Panc1 (cell line): ENCODE results near the gene CSDE1. TPM values are rescaled to one million over a fixed set of nuclear protein-coding genes. Genes with fewer than 3 reads are reported as not detected.

Experiments
- ATAC-seq: fragments of 200-7000 bp; cut with Tn5 transposase; 2 replicates; pipeline ENCODE4 v1.9.1; 2020; ENCODE audit warnings: mild to moderate bottlenecking, moderate library complexity
- BruUV-seq: library from RNA; stranded (reverse); fragments of 400-500 nt; replicated peaks from 2 replicates; lab custom pipeline; 2021; lab: Mats Ljungman, UMichigan
- CTCF ChIA-PET: fragments of 300-600 bp; sonication (Branson Sonifier 250); formaldehyde crosslinking; loops from one replicate; lab custom pipeline; 2022; ENCODE audit warnings: antibody characterized with exemption; lab: Charles Lee
- POLR2A ChIA-PET: fragments of 300-600 bp; sonication (Branson Sonifier 250); formaldehyde crosslinking; loops from one replicate; lab custom pipeline; 2022; ENCODE audit warnings: antibody characterized with exemption; lab: Charles Lee
- DNase-seq: peaks from one replicate; pipeline ENCODE4 v3.0.0-alpha.2; 2010; ENCODE audit warnings: low read depth, low spot score
- H3K27ac ChIP-seq: 2 replicates; pipeline ENCODE4 v1.5.1; 2011; ENCODE audit warnings: mild to moderate bottlenecking, low read length, inconsistent platforms
- H3K27me3 ChIP-seq: fragments of 200-500 bp; sonication (Bioruptor generic); 2 replicates; pipeline ENCODE4 v1.6.0; 2014; ENCODE audit warnings: low read length, inconsistent platforms; ENCODE audit not compliant: control insufficient read depth, insufficient read depth
- H3K36me3 ChIP-seq: fragments of 200-500 bp; sonication (Bioruptor generic); 2 replicates; pipeline ENCODE4 v1.5.1; 2014; ENCODE audit warnings: inconsistent platforms, mild to moderate bottlenecking, low read length, moderate library complexity; ENCODE audit not compliant: control insufficient read depth, insufficient read depth
- H3K4me1 ChIP-seq: 2 replicates; pipeline ENCODE4 v1.5.1; 2011; ENCODE audit warnings: inconsistent platforms, mild to moderate bottlenecking, low read length, moderate library complexity; ENCODE audit not compliant: control insufficient read depth, insufficient read depth
- H3K4me3 ChIP-seq, 2 experiments: 2 replicates each; pipeline ENCODE4 v1.5.1; 2011 to 2012; ENCODE audit warnings: low read depth in 2 of 2, low read length in 2 of 2, mild to moderate bottlenecking in 2 of 2, inconsistent platforms in 1 of 2, moderate library complexity in 1 of 2
- H3K9me3 ChIP-seq: fragments of 200-500 bp; sonication (Bioruptor generic); 2 replicates; pipeline ENCODE4 v1.5.1; 2014; ENCODE audit warnings: low read depth, mild to moderate bottlenecking, inconsistent platforms, low read length, moderate library complexity; ENCODE audit not compliant: control insufficient read depth, insufficient read depth
- POLR2AphosphoS5 ChIP-seq: IDR thresholded peaks from 2 replicates; pipeline ENCODE4 v1.6.1; 2012; ENCODE audit warnings: mild to moderate bottlenecking, low read depth, low read length, moderate library complexity
- SIN3A ChIP-seq: IDR thresholded peaks from 2 replicates; pipeline ENCODE4 v1.6.1; 2012; ENCODE audit warnings: low read depth, mild to moderate bottlenecking, low read length, moderate library complexity, borderline replicate concordance; ENCODE audit not compliant: insufficient read depth
- TCF7L2 ChIP-seq: IDR thresholded peaks from 2 replicates; pipeline ENCODE4 v1.6.1; 2011; ENCODE audit warnings: mild to moderate bottlenecking, low read depth, low read length, inconsistent platforms
- in situ Hi-C: cut with HindIII; loops from 2 replicates; pipeline ENCODE4 v1.10.0; 2016; ENCODE audit warnings: low sequenced_read_pairs, low pct_unique_long_range_greater_than_20kb
- intact Hi-C: fragments of 100-400 bp; cut with micrococcal nuclease; formaldehyde crosslinking; loops from one replicate; pipeline ENCODE4 v1.10.0; 2022; ENCODE audit not compliant: unreplicated experiment
- total RNA-seq: library from RNA; stranded (reverse); gene quantifications from one replicate; pipeline ENCODE4 v1.2.1, GENCODE V29; 2021; ENCODE audit not compliant: unreplicated experiment
- TF ChIP-seq, protein P1 (sequence below): fragments of 450-650 bp; IDR thresholded peaks from 2 replicates; pipeline ENCODE4 v1.5.1; 2017; ENCODE audit warnings: mild to moderate bottlenecking
- TF ChIP-seq, protein P2 (sequence below), 2 experiments: IDR thresholded peaks; 2 replicates each; pipeline ENCODE4 v1.6.1; 2011 to 2012; ENCODE audit warnings: low read depth in 2 of 2, control low read depth in 1 of 2, low read length in 1 of 2, mild to moderate bottlenecking in 1 of 2, moderate library complexity in 1 of 2; ENCODE audit not compliant: insufficient read depth in 1 of 2

The CSDE1 gene
- total RNA-seq, 1 experiment from 2014 or later = 347 TPM

DNA sequence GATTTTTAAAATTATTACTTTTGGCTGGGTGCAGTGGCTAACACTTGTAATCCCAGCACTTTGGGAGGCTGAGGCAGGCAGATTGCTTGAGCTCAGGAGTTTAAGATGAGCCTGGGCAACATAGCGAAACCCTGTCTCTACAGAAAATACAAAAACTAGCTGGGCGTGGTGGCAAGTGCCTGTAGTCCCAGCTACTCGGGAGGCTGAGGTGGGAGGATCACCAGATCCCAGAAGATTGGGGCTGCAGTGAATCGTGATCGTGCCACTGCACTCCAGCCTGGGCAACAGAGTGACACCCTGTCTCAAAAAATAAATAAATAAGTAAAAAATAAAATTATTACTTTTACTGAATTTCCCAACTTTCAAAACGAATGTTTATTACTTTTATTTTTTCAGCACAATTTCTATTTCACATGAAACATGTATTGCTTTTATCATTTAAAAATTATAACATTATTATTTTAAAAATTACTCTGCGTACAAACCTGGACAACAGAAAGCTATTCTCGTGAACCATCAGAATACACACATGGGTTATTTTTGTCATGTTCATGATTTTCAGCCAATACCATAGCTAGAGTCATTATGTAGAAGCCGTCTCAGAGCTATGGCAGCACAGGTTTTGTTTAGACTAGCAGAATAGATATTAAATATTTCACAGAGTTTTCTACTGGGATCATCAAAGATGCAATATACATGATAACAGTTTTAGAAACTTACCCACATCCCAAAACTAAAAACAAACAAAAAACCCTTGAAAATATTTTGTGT is 63.1 kb downstream of the CSDE1 start:
- intact Hi-C loops = no loop called here
- no peaks in the 10 kb centered on the region for H3K36me3 ChIP-seq
- in situ Hi-C loops = no loop called here
- no peak overlapping the region for H3K4me3 ChIP-seq
- peaks cover 4% of the 10 kb centered on the region; the same call in 1 of the 2 replicates for H3K27me3 ChIP-seq
- DNase-seq (no peak), ATAC-seq (no peak)
- H3K4me1 ChIP-seq = no peaks in the 10 kb centered on the region
- CTCF ChIA-PET = no interaction called here
- TF ChIP-seq, protein P1, sequence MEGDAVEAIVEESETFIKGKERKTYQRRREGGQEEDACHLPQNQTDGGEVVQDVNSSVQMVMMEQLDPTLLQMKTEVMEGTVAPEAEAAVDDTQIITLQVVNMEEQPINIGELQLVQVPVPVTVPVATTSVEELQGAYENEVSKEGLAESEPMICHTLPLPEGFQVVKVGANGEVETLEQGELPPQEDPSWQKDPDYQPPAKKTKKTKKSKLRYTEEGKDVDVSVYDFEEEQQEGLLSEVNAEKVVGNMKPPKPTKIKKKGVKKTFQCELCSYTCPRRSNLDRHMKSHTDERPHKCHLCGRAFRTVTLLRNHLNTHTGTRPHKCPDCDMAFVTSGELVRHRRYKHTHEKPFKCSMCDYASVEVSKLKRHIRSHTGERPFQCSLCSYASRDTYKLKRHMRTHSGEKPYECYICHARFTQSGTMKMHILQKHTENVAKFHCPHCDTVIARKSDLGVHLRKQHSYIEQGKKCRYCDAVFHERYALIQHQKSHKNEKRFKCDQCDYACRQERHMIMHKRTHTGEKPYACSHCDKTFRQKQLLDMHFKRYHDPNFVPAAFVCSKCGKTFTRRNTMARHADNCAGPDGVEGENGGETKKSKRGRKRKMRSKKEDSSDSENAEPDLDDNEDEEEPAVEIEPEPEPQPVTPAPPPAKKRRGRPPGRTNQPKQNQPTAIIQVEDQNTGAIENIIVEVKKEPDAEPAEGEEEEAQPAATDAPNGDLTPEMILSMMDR = no peak
- TF ChIP-seq SIN3A (no peak), POLR2AphosphoS5 (no peak)
- TF ChIP-seq, protein P2, sequence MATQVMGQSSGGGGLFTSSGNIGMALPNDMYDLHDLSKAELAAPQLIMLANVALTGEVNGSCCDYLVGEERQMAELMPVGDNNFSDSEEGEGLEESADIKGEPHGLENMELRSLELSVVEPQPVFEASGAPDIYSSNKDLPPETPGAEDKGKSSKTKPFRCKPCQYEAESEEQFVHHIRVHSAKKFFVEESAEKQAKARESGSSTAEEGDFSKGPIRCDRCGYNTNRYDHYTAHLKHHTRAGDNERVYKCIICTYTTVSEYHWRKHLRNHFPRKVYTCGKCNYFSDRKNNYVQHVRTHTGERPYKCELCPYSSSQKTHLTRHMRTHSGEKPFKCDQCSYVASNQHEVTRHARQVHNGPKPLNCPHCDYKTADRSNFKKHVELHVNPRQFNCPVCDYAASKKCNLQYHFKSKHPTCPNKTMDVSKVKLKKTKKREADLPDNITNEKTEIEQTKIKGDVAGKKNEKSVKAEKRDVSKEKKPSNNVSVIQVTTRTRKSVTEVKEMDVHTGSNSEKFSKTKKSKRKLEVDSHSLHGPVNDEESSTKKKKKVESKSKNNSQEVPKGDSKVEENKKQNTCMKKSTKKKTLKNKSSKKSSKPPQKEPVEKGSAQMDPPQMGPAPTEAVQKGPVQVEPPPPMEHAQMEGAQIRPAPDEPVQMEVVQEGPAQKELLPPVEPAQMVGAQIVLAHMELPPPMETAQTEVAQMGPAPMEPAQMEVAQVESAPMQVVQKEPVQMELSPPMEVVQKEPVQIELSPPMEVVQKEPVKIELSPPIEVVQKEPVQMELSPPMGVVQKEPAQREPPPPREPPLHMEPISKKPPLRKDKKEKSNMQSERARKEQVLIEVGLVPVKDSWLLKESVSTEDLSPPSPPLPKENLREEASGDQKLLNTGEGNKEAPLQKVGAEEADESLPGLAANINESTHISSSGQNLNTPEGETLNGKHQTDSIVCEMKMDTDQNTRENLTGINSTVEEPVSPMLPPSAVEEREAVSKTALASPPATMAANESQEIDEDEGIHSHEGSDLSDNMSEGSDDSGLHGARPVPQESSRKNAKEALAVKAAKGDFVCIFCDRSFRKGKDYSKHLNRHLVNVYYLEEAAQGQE (IDR thresholded peaks at IDR 0.05; ENCODE audit: insufficient read depth in 1 of 2, low read depth in 2 of 2, low read length in 1 of 2) = no peak
- no peak overlapping the region for H3K27ac ChIP-seq
- no peaks in the 10 kb centered on the region for H3K9me3 ChIP-seq
- POLR2A ChIA-PET = interaction anchor here (0.6 to 0.7 kb wide), 3 partner anchors 8 to 27 kb away, joined by 4 to 8 read pairs (median 7); no protein-coding TSS in a partner anchor
- BruUV-seq = no TSS peak

DNA sequence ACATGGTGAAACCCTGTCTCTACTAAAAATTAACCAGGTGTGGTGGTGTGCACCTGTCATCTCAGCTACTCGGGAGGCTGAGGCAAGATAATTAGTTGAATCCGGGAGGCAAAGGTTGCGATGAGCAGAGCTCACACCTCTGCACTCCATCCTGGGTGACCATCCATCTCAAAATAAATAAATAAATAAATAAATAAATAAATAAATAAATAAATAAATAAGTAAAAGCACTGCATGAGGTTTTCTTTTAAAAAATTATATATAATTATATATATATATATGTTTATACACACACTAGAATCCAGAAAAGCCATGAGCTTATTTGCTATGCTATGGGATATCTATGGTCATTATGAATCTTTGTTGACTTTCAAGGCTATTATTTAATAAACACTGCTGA is 64.8 kb downstream of the CSDE1 start:
- DNase-seq (no peak), ATAC-seq (no peak)
- Histone ChIP-seq H3K9me3 (no peaks in the 10 kb centered on the region), H3K4me1 (no peaks in the 10 kb centered on the region), H3K36me3 (no peaks in the 10 kb centered on the region), H3K27me3 (peaks cover 2% of the 10 kb centered on the region; the same call in 1 of the 2 replicates), H3K27ac (no peak overlapping the region), H3K4me3 (no peak overlapping the region)
- intact Hi-C loops = no loop called here
- ChIA-PET CTCF (no interaction called here), POLR2A (no interaction called here)
- TF ChIP-seq TCF7L2 (no peak), POLR2AphosphoS5 (no peak), SIN3A (no peak)
- TF ChIP-seq, protein P2 (IDR thresholded peaks at IDR 0.05; ENCODE audit: insufficient read depth in 1 of 2, low read depth in 2 of 2, low read length in 1 of 2) = no peak
- TF ChIP-seq, protein P1 = no peak
- BruUV-seq = no TSS peak
- in situ Hi-C loops = no loop called here
